Activated CD8-positive, alpha-beta T cell treated with anti-CD3 and anti-CD28 coated beads for 36 hours (primary cell): Measurements from ENCODE around the gene NUDT1. TPM values are rescaled to one million over a fixed set of nuclear protein-coding genes. Genes with fewer than 3 reads are reported as not detected.

Source experiments
- ATAC-seq: fragments of 200-7000 bp; cut with Tn5 transposase; one replicate; pipeline ENCODE4 v1.10.0; 2021; ENCODE audit warnings: mild to moderate bottlenecking, moderate library complexity
- CTCF ChIA-PET: fragments of 350-600 bp; sonication (Branson Sonifier 250); formaldehyde crosslinking; loops from one replicate; lab custom pipeline; 2021; ENCODE audit warnings: antibody characterized with exemption; lab: Charles Lee
- POLR2A ChIA-PET: fragments of 350-600 bp; sonication (Branson Sonifier 250); formaldehyde crosslinking; loops from one replicate; lab custom pipeline; 2021; ENCODE audit warnings: antibody characterized with exemption; lab: Charles Lee
- DNase-seq: peaks from one replicate; pipeline ENCODE4 v3.0.0-alpha.2; 2020
- H3K27ac Mint-ChIP-seq: one replicate; pipeline ENCODE4 v1.8.0; 2021; ENCODE audit warnings: mild to moderate bottlenecking, mixed read lengths
- H3K27me3 Mint-ChIP-seq: one replicate; pipeline ENCODE4 v1.8.0; 2021; ENCODE audit warnings: mixed read lengths
- H3K36me3 Mint-ChIP-seq: one replicate; pipeline ENCODE4 v1.8.0; 2021; ENCODE audit warnings: low read depth, mixed read lengths
- H3K4me1 Mint-ChIP-seq: one replicate; pipeline ENCODE4 v1.8.0; 2021; ENCODE audit warnings: low read depth, mixed read lengths
- H3K4me3 Mint-ChIP-seq: one replicate; pipeline ENCODE4 v1.8.0; 2021; ENCODE audit warnings: mild to moderate bottlenecking, moderate library complexity, mixed read lengths
- H3K9me3 Mint-ChIP-seq: one replicate; pipeline ENCODE4 v1.8.0; 2021; ENCODE audit warnings: mixed read lengths
- intact Hi-C: fragments of 100-400 bp; cut with micrococcal nuclease; formaldehyde crosslinking; loops from one replicate; pipeline ENCODE4 v1.10.0; 2022
- total RNA-seq, 2 experiments: library from RNA; stranded (reverse); gene quantifications; one replicate each; pipeline ENCODE4 v1.2.3, GENCODE V29; 2021
- TF ChIP-seq, protein P1 (sequence below): fragments of 200-600 bp; IDR thresholded peaks from one replicate; pipeline ENCODE4 v1.8.0; 2022; ENCODE audit warnings: antibody characterized with exemption, mild to moderate bottlenecking

NUDT1 gene
- total RNA-seq, 2 experiments from 2014 or later, result 90.2 to 93.9 TPM

DNA sequence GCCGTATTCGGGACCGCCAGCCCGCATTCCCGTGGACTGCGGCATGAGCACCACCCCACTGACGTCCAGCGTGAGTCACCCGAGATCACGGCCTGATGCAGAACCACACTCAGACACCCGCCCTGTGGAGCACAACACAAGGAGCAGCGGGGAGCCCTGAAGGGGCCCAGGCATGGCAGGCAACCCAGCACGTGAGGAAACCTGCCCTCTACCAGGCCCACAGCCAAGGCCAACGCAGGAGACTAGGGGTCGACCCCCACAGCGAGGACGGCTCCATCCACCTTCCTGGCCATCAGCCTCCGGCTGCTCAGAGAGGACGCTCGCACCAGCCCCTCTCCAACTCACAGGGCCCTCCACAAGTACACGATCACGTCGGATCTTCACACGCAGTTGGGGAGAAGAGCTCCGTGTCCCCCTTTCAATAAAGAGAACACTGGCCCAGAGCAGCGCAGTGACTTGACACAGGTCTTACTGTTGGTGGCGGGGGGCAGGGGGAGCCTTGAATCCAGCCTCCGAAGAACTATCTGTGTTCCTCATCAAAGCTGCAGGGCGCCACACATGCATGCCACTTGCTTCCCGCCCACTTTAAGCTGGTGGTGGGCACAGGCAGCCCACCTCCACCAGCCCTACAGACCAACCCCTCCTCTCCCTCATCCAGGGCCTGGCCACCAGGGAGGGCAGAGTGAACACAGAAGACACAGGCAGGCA lies 31.3 kb upstream of the NUDT1 start:
- POLR2A ChIA-PET, result no interaction called here

DNA sequence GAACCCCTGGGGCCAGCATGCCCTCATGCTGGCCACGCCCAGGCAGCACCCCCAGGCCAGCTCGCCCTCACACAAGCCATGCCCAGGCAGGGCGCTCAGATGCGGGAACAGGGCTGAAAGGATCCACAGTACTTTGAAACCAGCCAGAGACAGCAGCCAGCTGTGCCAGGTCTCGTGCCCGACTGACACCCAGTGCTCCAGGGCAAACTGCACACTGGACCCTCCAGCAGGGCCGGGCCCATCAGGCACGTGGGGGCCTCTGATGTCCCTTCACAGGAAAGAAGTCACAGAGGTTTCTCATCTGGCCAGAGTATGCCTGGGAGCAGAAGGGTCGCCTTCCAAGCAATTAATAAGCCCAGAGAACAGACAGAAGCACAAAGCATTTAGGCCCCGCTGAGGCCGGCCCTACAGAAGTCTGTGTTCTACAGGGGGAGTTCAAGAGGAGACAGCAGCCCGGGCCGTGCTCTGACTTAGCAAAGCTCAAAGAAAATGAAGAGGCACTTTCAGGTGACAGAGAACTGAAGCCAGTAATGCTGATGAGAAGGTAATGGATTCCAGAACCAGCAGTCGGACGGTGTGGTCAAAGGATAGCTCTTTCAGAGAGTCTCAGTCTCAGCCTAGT lies 30.7 kb upstream of the NUDT1 start:
- Mint-ChIP-seq H3K27me3 (no peaks in the 10 kb centered on the region), H3K4me3 (no peak overlapping the region), H3K4me1 (peaks cover 5% of the 10 kb centered on the region), H3K27ac (no peak overlapping the region), H3K9me3 (no peaks in the 10 kb centered on the region), H3K36me3 (peaks cover 25% of the 10 kb centered on the region)
- POLR2A ChIA-PET, result no interaction called here
- intact Hi-C loops, result no loop called here
- ATAC-seq (no peak), DNase-seq (no peak)
- TF ChIP-seq, protein P1, sequence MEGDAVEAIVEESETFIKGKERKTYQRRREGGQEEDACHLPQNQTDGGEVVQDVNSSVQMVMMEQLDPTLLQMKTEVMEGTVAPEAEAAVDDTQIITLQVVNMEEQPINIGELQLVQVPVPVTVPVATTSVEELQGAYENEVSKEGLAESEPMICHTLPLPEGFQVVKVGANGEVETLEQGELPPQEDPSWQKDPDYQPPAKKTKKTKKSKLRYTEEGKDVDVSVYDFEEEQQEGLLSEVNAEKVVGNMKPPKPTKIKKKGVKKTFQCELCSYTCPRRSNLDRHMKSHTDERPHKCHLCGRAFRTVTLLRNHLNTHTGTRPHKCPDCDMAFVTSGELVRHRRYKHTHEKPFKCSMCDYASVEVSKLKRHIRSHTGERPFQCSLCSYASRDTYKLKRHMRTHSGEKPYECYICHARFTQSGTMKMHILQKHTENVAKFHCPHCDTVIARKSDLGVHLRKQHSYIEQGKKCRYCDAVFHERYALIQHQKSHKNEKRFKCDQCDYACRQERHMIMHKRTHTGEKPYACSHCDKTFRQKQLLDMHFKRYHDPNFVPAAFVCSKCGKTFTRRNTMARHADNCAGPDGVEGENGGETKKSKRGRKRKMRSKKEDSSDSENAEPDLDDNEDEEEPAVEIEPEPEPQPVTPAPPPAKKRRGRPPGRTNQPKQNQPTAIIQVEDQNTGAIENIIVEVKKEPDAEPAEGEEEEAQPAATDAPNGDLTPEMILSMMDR, result no peak
- CTCF ChIA-PET, result no interaction called here

More for the DNA sequence above, 31.3 kb upstream of the NUDT1 start:
- TF ChIP-seq, protein P1, result no peak
- Mint-ChIP-seq H3K27ac (no peak overlapping the region), H3K9me3 (no peaks in the 10 kb centered on the region), H3K36me3 (peaks cover 20% of the 10 kb centered on the region), H3K27me3 (no peaks in the 10 kb centered on the region), H3K4me1 (peaks cover 5% of the 10 kb centered on the region), H3K4me3 (no peak overlapping the region)
- DNase-seq (no peak), ATAC-seq (no peak)
- CTCF ChIA-PET, result interaction anchor here (1.4 kb wide), 2 partner anchors 15 to 28 kb away, joined by 4 to 6 read pairs; no protein-coding TSS in a partner anchor
- intact Hi-C loops, result no loop called here

DNA sequence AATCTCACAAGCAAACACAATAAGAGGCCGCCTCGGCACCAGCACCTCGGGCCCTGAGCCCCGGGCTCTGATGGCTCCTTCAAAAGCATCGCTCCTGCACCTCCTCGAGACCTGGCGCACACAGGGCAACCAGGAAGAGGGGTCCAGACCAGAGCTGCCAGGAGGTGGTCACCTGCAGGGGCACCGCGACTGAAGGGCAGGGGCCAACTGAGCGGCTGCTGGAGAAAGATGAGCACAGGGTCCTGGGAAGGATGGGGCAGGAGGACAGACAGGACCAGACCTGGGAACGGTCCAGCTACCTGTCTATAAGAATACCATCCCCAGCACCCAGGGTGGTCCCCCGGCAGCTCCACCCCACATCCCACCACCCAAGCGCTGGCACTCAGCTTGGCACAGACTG lies 30.1 kb upstream of the NUDT1 start:
- ChIA-PET CTCF (no interaction called here), POLR2A (no interaction called here)
- H3K27me3 Mint-ChIP-seq, result no peaks in the 10 kb centered on the region
- TF ChIP-seq, protein P1, result no peak
- intact Hi-C loops, result no loop called here
- ATAC-seq (no peak), DNase-seq (no peak)
- no peaks in the 10 kb centered on the region for H3K9me3 Mint-ChIP-seq
- no peak overlapping the region for H3K27ac Mint-ChIP-seq
- H3K4me1 Mint-ChIP-seq, result peaks cover 5% of the 10 kb centered on the region
- H3K36me3 Mint-ChIP-seq, result peaks cover 26% of the 10 kb centered on the region
- no peak overlapping the region for H3K4me3 Mint-ChIP-seq

DNA sequence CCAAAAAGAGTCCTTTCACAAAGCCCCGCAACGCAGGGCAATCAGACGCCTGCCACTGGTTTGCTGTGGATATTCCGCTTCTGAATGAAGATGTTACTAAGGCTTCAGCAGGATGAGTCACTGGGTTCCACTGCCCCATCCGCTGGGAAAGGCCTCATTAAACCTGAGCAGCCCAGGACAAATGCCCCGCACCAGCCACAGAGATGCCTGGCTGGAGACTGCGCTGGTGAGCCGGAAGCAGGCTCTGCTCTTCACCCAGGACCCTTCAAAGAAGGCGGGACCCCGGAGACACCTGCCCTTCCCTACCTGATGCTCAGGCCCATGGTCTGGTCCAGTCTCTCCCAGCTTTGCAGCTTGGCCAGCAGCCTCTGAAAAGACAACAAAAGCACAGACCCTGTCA lies 29.1 kb upstream of the NUDT1 start:
- peaks cover 26% of the 10 kb centered on the region for H3K36me3 Mint-ChIP-seq
- H3K4me3 Mint-ChIP-seq, result no peak overlapping the region
- H3K27ac Mint-ChIP-seq, result no peak overlapping the region
- no peak for DNase-seq
- TF ChIP-seq, protein P1, result no peak
- H3K27me3 Mint-ChIP-seq, result no peaks in the 10 kb centered on the region
- H3K9me3 Mint-ChIP-seq, result no peaks in the 10 kb centered on the region
- intact Hi-C loops, result no loop called here
- ChIA-PET POLR2A (no interaction called here), CTCF (no interaction called here)
- ATAC-seq, result no peak
- peaks cover 5% of the 10 kb centered on the region for H3K4me1 Mint-ChIP-seq

DNA sequence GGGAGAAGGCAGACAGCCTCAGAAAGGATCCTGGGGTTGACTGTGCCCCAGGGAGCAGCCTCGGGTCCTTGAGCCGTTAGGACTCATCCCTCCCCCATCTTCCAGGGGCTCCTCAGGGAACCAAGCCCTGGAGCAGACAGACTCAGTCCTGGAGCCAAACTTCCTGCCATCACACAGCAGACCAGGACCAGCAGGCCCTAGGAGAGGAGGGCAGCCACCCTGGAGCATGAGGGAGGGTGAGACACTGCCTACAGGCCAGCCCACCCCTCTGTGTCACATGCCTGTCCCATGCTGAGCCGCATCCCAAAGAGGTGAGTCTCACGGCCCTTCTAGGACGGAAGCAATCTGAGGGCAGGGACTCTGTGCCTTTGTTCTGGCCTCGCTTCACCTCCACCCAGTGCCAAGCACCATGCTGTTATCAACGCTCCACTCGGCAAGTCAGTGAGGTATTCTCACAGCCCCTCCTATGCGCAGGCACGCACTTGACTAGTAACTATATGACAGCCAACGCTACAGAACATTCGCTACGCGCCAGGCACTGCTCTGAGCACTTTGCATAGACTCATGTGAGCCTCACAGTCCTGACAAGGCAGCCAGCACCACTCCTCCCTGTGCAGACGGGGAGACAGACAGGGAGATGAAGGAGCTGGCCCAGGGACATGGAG lies 28.3 kb upstream of the NUDT1 start:
- Mint-ChIP-seq H3K4me3 (no peak overlapping the region), H3K4me1 (peaks cover 5% of the 10 kb centered on the region), H3K27ac (peak overlapping the region; percentile 65), H3K9me3 (no peaks in the 10 kb centered on the region), H3K27me3 (no peaks in the 10 kb centered on the region), H3K36me3 (peaks cover 26% of the 10 kb centered on the region)
- CTCF ChIA-PET, result no interaction called here
- POLR2A ChIA-PET, result no interaction called here
- intact Hi-C loops, result no loop called here
- TF ChIP-seq, protein P1, result no peak
- ATAC-seq, result no peak
- no peak for DNase-seq
